ENCODE measurements around the gene CACNA1C.

GRCh38 chr12:2179953-2180736, 127.4 kb downstream of the CACNA1C start:
- TF ChIP-seq CTCF (conservative IDR thresholded peaks at IDR 0.05; ENCODE audit: low read depth, low read length) (no peak), EZH2 (IDR thresholded peaks at IDR 0.05; ENCODE audit: borderline replicate concordance, low read depth, low read length, poor library complexity, severe bottlenecking) (no peak)

Data from A673 (cell line).